Inferior parietal cortex (tissue), 1 donor: ENCODE results near the gene SND1.

Experiments used
- DNase-seq: peaks from one replicate; pipeline ENCODE4 v3.0.0-alpha.2; 2016; ENCODE audit errors: extremely low spot score

Gene SND1

DNA sequence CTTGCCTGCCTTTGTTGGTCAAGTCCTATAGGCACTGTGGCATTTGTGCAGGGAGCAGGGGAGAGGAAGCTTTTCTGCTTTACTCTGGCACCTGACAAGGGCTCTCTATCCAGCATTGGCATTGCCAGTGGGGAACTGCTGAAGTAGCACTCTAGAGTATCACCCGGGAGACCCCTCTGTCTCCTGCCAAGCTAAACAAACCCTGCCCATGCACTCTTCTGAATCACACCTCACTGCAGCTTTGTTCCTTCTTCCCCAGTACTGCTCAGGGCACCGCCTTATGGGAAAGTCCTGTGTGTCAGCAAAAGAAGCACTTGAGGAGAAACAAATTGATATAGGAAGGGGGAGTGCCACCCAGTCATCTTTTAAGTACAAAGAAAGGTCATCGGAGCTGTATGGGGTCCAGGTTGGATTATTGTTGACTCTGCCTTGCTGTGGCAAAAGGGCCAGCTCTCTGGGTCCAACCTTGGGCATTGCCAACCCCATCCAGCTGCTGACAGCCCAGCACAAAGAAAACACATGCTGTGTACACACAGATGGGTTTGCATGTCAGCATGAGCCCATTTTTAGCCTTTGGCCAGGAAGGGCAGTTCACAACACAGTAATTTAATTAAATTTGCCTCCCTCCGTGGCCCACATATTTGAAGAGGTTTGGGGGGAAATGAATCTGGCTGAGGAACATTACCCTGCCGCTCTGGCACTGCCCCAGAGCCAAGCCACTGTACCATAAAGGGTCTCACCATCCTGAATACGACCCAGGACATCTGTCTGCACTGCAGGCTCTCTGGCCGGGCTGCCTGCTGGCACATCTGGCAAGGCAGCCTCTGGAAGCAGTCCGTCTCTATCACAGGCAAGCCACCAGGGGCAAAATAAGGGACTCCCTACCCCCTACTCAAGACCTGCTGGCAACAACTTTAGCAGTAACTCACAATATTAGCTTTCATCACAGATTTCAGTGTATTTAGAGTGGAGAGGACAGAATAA is 366.2 kb downstream of the SND1 start:
- DNase-seq, result no peak

DNA sequence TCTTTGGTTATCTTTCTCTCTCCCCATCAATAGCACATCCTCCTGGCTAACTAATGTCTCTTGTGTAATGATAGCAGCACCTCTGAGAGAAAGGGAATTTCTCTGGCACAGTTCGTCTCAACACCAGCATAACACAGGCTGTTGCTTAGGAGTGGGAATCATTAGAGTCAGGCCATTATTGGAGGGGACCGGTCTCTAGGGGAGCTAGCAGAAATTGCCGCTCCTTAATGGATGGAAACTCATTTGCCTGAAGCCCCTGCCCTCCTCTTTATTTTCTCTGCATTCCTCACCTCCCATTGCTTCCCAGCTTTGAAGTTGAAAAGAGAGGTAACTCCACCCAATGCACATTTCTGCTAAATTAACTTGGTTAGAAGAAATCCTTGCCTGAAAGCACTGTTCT is 367.3 kb downstream of the SND1 start:
- no peak for DNase-seq

DNA sequence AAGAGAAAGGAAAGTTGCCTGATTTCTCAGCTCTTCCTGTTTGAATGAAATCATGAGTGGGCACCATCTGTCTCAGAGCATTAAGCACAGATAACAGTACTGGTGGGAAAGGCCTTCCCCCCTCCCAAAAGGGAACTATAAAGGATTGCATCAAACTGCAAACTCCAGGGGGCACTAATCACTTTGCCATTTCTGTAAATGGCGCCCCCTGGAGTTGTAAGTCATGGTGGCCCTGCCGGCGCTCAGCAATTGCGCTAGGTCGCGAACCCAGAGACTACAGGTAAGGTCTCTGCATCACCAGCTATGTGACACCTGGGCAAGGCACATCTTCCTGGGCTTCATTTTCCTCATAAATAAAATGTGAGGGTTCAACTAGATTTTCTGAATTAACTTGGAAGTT is 368.2 kb downstream of the SND1 start:
- no peak for DNase-seq

DNA sequence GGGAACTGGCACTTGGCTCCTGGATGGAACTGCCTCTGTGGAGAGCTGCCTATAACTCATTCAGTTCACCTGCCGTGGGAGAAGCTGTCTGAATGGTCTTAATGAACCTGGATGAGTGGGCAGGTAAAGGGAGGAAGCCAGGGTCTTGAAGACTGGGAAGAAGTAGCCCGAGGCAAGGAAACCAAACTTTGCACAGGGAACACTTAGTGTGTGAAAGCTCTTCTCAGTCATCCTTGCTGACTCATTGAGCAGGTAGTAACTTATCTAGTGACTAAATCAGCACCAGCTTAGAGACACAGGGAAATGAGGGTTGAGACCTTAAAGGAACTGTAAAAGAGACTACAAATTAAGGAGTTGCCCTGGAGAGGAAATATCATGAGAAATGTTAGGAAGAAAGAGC is 369.4 kb downstream of the SND1 start:
- DNase-seq, result no peak

DNA sequence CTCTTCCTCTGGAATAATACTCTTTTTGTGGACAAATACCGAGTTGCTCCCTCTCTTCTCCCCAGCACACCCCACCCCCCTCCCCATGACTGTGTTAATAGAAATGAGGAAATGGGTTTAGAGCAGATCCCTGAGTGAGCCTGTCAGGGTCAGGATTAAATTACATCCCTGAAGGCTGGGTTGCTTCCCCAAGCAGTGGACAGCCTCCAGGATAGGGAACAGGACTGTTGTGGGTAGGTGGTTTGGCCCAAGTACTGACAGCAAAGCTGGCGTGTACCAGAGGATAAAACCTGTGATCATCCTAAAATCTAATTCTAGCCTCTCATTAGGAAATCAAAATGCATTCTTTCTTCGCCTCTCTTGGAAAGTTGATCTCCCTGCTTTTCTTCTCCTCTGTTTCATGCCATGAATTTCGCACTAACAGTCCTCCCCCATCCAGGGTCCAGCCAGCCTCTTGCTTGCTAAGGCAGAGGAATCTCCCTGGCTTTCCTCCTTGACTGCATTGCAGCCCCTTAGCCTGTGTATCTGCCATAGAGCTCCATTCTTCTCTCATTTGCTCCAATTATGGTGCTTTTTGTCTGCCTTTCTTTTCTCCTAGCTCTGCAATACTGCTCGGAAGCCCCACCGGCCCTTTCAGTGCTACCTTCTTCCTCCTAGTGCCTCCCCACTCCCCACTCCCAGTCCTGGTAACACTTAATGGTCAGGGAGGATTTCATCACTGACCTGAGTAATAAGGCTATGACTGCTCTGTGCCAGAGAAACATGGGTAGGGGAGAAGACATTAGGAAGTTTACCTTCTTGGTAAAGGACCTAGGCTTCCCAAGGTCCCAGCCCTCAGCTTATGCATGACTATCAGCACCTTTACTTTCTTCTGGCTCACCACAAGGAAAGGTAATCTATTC is 370.9 kb downstream of the SND1 start:
- no peak for DNase-seq

DNA sequence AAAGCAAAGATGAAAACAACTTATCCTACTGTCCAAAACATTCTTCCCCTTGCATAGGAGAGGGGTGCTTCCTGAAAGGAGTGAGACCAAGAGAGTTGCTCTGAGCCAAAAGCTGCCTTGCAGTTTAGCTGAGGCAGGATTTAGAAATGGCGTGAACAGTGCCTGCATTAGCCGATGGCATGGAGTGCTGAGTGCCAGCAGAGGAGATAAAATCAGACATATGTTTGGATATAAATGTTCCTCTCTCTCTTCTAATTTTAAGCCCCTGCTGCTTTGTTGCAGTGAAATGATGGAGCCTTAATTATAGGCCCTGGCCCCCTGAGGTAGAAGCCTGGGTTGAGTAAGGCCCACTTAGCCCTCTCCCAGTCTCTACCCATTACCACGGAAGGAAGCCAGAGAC is 372.2 kb downstream of the SND1 start:
- DNase-seq, result no peak

DNA sequence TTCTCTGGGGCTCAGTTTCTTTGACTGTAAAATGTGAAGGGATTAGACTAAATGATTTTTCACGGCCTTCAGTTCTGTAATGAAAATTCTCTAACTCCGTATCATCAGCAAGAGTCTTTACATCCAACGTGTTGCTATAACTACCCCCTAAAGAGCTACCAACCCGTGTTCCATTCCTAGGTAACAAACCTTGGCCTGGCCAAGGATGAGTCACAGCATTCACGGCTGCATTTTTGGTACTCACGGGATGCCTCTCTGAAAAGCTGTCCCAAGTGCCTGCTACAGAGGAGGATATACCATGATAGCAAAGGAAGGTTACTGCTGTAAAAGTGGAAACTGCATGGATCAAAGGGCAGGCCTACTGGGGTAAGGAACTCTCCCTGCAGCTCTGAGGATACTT is 373.4 kb downstream of the SND1 start:
- DNase-seq, result no peak

DNA sequence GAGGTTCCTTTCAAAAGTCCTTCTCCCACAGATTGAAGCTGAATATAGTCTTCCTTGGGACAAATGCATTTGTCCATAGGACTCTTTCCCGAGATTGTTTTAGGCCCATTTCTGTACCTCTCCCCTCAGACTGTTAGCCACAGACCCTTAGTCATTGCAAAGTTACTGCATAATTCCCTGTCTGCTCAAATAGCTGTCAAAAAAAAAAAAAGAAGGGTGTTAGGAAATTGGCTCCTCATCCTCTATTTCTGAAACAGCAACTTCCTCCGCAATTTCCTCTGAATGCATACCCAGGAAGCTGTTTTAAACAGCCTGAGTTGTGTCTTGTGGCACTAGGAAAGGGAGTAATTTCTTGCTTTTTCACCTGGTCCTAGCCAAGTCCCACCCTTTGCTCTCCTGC is 373.8 kb downstream of the SND1 start:
- no peak for DNase-seq

DNA sequence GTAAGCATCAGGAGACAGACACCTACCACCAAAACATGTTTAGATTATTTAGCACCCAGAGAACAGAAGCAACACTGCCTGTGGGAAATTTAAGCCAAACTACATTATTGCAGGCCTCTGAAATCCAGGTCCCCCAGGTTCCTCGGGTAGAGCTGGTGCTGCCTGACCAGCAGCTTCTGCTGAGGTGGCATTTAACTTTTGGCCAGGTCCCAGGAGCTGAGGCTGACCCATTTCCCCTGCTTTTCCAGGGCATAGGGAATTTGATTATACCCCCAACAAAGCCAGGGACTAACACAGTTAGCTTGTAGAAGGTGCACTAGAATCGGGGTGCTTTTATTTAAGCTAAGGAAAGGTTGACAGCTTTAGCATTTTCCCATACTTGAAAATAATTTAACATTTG is 374.6 kb downstream of the SND1 start:
- no peak for DNase-seq

DNA sequence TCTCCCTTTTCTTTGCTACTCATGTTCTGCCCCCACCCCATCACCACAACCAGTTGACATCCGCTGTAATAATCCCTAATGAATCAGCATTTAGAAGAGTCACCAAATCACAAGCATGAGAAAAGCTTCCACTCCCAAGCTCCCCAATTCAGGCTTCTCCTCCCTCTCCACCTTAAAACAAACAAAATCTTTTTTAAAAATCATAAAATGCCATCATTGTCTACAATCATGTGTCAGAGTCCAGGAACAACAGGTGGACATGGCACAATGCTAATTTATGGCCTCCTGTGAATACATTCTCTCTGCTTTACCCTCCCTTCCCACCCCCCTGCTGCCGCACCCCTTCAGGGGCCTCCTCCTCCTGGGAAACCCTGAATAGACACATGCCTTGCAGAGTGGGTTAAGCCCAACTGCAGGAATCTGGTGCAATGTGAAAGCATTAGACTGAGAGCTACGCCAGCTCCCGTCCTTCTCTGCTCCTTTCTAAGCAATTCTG is 375.5 kb downstream of the SND1 start:
- DNase-seq, result no peak

DNA sequence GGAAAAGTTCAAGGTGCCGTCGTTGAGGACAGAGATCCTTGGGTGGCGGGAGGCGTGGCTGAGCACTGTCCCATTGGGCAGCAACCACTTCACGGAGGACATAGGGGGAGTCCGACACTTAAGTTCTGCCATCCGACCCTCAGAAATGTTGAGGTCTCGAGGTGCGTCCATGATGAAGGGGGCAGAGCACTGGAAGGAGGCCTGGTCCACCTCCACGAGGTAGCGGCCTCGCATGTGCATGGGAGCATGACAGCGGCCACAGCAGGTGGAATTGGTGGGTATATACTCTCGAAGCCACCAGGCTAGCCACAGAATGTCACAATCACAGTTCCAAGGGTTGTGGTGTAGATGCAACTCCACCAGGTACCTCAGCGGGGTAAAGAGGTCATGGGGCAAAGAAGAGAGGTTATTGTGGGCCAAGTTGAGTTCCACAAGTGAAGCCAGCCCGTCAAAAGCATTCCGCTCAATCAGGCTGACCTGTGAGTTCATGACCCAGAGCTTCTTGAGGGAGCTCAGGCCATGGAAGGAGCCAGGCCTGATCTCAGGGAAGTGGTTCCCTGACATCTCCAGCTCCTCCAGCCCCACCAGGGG is 377.5 kb downstream of the SND1 start:
- DNase-seq, result no peak

DNA sequence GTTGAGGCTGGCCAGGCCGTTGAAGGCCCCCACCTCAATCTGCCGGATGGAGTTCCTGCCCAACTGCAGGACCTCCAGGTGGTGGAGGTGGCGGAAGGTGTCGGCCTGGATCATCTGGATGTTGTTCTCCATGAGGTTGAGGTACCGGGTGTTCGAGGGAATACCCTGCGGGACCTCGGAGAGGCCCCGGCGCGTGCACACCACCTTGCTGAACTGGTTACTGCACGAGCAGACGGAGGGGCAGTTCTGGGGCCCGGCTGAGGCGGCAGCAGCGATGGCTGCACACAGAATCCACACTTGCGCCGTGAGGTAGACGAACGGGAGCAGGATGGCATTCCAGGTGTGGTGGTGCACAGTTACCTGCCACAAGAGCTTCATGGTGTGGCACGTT is 378.3 kb downstream of the SND1 start:
- no peak for DNase-seq

DNA sequence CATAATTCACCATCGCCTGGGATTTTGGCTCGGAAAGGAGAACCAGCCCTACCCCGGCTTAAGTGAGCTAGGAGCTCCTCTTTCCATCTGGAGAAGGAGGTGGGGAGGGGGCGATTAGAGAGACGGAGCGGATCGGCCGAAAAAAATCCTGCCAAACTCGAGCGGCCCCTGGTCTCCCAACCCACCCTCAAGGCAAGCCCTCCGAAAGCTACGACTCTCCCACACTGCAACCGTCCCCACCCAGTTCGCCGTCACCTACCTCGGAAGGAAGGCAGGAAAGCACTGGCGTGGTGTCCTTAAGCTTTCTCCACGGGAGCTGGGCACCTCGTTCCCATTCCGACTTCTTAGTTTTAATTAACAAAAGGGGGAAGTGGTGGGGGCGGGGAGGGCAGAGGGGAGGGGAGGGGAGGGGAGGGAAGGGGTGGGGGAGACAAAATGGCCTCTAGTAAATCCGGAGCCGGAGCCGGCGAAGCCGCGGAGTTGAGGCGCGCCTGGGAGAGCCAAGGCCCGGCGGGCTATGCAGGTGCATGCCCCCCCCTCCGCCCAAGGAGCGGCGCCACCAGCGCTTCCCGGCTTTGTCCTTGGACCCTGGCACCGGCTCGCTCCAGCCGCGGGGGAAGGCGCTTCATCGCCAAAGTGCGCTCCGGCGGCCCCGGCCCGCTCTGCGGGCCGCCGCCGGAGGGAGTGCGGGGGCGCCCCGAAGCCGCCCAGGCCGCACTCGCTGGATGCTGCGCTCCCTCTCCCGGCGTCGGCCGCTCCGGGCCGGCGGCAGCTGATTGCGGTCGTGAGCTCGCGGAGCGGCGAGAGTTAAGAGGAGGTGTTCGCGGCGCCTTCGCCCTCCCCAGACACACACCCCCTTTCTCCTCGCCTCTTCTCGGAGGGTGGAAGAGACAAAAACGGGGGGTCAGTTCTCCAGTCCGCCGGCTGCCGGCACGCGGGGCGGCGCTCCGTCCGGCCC is 378.9 kb downstream of the SND1 start, which contains the start of gene LRRC4:
LRRC4 (minus strand) TSS at position 784 of the 958 bp plus-strand sequence. CDS start 797 bp downstream, outside the sequence.
- no peak for DNase-seq

DNA sequence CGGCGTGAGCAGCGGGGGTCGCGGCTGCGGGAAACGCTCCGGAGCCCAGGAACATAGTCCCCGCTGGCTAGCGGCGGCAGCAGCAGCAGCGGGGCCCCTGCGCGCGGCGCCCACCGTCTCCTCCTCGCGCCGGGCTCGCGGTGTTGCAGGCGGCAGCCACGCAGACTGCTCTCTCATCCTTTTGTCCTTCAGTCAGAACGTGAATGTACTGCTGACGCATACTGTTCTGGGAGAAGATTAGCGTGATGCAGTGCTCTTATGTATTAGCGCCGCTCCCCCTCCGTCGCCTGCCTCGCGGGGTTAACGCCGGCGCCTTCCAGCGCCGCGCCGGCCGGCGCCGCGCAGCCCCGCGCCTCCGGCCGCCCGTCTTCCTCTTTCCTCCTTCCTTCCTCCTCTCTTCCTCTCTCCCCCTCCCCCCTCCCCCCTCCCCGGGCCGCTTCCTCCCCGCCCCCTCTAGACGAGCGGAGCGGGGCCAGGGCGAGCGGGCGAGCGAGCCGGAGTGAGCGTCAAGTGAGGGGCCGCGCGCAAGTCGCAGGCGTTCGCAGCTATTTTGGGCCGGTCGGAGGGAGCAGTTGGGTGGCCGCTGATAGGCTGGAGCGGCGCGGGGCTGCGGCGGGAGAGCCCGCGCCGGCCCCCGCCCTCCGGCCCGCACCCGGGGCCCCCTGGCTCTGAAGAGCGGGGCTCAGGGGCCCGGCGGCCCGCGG is 380.1 kb downstream of the SND1 start:
- DNase-seq, result no peak

DNA sequence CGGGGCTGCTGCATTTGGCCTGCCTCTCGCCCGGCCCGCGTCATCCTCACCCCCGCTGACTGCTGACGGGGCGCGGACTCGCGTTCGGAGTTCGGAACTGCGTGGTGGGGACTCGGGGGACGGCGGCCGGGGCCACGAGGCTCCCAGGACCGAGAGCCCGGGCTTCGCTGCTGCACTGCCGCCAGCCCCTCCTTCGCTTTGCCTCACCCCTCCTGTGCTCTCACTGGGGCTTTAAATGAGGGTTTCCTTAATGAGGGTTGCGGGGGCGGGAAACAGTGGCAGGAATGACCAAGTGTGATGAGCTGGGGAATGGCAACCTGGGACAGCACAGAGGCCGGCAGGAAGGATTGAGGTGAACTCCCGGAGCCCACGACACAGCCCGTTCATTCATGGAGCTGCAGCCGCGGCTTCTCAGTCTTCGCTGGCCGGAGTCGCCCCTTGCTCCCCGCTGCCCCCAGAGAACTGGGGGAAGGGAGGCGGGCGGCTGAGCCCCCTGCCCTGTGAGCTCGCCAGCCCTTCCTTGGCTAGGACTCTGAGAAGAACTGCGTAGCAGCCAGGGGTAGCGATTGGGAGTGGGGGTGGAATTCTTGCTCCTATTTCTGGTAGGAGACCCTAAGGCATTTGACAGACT is 380.7 kb downstream of the SND1 start:
- DNase-seq, result no peak

DNA sequence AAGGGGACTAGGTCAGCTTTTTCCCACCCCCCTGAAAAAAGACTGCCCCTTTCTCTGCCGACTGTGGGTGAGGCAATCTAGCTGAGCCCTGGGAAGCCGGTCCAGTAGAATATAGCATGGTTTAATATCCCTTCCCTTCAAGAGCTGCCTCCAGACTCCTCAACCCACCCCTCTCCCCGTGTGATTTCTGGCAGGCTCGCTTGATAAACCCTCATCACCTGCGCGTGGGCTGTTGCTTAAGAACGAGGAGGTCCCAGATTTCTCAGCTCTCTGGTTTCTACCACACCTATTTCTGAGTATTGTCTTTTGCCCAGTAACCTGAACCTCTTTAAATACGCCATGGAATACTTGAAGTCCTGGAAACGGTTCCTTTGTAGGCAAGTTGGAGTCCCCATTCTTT is 381.3 kb downstream of the SND1 start:
- no peak for DNase-seq

DNA sequence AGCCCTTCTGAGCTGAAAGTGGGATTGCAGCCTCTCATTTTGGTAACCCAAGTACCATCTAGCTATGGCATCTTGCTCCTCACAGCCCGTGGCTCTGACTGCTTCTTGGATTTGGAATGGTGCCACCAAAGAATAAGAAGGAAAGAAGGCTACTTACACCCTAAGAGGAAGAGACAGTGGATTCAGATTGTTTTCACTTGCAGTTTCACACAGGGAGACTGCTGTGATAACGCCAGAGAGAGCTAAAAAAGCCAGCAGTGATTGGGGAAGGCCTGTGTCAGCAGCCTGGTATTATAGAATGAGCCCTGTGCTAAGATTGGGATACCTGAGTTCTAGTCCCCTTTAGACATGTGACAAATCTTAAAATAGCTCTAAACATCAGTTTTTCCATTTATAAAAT is 382.8 kb downstream of the SND1 start:
- DNase-seq, result no peak

DNA sequence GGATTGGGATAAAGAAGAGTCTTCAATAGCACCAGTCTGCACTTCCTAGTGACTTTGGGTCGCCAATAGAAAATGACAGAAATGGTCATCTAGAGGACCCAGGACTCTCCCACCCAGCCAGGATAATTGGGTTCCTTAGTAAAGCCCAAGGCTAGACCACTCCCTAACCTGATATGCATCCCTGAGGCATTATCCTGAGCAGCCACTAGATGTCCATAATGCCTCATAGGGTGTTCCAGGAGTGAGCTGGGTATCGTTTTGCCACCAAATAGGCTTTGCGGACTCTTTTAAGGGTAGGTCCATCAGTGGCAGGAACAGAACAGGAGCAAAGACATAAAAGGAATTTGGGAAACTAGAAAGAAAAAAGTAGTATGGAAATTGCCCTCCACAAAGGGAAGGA is 383.7 kb downstream of the SND1 start:
- no peak for DNase-seq

DNA sequence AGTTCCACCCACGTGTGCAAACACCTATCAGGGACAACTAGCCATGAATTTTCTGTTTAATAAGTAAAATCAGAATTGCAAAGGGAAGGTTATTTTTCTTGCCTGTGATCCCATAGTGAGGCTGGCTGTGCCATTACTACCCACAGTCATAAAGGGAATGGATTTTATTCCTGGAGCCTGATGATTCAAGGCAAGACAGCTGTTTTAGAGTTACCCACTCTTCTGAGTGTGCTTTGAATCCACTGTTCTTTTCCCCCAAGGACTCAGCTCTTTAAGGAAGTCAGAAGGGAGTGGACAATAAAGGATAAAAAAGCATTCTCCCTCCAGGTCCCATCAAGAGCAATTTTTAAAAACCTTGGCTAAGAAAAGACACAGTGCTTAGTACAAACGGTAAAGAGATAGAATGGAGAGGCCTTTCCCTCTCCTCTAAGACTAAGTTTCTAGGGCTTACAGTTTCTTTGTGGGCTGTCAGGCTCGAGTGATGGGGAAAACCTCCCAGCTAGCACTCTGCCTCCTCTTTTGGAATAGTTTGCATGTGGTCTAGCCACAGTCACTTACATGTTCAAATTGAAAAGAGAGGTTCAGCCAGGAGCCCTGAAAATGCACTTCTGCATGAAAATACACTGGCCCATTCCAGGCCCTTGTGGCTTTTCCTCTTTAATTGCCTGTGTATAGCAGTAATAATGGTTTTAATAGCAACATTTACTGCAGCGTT is 384.4 kb downstream of the SND1 start:
- no peak for DNase-seq
